ENCODE measurements around the gene RASSF5. TPM values are rescaled to one million over a fixed set of nuclear protein-coding genes. Genes with fewer than 3 reads are reported as not detected.

The RASSF5 gene
- total and polyA plus RNA-seq, 2 of the 13 experiments (the other 11 are each of a cell fraction or from before 2014, with no cell fraction given), result 0.18 to 0.40 TPM

DNA sequence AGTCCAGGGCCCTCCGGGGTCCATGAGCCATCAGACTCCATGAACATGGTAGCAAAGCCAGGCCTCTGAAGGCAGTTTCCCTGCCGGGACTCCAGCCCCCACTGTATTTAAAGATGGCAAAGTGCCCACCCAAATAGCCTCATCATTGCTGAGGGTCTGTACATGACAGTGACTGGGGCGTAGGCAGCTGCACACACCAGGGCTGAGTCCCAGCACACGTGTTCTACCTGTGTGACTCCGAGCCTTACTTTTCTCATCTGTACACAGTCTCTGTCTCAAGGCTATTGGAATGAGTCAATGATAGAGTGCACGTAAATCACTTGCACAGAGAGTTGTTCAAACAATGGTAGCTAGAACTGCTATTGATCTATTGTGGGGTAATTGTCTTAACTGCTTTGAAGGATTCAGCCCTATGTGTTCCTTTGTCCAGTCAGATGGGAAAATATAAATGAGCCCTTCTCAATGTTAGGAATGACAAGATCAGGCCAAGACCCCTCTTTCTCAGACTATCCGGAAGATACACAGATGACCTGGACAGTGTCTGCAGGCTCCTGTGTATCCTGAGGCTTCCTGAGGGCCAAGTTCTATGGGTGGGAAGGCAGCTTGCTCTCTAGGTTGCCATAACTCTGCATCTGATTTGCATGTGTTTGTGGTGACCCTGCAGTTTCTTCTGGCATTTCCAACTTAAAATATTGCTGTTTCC lies 48.9 kb downstream of the RASSF5 start (continued):
- TF ChIP-seq, protein P1, sequence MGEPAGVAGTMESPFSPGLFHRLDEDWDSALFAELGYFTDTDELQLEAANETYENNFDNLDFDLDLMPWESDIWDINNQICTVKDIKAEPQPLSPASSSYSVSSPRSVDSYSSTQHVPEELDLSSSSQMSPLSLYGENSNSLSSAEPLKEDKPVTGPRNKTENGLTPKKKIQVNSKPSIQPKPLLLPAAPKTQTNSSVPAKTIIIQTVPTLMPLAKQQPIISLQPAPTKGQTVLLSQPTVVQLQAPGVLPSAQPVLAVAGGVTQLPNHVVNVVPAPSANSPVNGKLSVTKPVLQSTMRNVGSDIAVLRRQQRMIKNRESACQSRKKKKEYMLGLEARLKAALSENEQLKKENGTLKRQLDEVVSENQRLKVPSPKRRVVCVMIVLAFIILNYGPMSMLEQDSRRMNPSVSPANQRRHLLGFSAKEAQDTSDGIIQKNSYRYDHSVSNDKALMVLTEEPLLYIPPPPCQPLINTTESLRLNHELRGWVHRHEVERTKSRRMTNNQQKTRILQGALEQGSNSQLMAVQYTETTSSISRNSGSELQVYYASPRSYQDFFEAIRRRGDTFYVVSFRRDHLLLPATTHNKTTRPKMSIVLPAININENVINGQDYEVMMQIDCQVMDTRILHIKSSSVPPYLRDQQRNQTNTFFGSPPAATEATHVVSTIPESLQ (CRISPR knock-in tag; conservative IDR thresholded peaks at IDR 0.05), result no peak
- no peak for TF ChIP-seq ASH2L (IDR thresholded peaks at IDR 0.05; ENCODE audit: insufficient read length, low read depth, low read length)
- no peak for TF ChIP-seq ZBTB33 (CRISPR knock-in tag; IDR thresholded peaks at IDR 0.05)
- no peak for TF ChIP-seq ZNF256 (CRISPR knock-in tag; conservative IDR thresholded peaks at IDR 0.05)
- no peak for TF ChIP-seq IKZF1 (IDR thresholded peaks at IDR 0.05)
- TF ChIP-seq ZNF788 (CRISPR knock-in tag; IDR thresholded peaks at IDR 0.05; ENCODE audit: borderline replicate concordance), result no peak
- TF ChIP-seq MYNN (CRISPR knock-in tag; IDR thresholded peaks at IDR 0.05; ENCODE audit: low read depth), result no peak
- TF ChIP-seq, protein P2, sequence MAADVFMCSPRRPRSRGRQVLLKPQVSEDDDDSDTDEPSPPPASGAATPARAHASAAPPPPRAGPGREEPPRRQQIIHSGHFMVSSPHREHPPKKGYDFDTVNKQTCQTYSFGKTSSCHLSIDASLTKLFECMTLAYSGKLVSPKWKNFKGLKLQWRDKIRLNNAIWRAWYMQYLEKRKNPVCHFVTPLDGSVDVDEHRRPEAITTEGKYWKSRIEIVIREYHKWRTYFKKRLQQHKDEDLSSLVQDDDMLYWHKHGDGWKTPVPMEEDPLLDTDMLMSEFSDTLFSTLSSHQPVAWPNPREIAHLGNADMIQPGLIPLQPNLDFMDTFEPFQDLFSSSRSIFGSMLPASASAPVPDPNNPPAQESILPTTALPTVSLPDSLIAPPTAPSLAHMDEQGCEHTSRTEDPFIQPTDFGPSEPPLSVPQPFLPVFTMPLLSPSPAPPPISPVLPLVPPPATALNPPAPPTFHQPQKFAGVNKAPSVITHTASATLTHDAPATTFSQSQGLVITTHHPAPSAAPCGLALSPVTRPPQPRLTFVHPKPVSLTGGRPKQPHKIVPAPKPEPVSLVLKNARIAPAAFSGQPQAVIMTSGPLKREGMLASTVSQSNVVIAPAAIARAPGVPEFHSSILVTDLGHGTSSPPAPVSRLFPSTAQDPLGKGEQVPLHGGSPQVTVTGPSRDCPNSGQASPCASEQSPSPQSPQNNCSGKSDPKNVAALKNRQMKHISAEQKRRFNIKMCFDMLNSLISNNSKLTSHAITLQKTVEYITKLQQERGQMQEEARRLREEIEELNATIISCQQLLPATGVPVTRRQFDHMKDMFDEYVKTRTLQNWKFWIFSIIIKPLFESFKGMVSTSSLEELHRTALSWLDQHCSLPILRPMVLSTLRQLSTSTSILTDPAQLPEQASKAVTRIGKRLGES (CRISPR knock-in tag; IDR thresholded peaks at IDR 0.05; ENCODE audit: borderline replicate concordance), result no peak
- no peak for TF ChIP-seq TCF7L2 (IDR thresholded peaks at IDR 0.05; ENCODE audit: low read depth, low read length)
- no peak for TF ChIP-seq GLI4 (CRISPR knock-in tag; IDR thresholded peaks at IDR 0.05; ENCODE audit: borderline replicate concordance)
- no peak for TF ChIP-seq MXD4 (CRISPR knock-in tag; IDR thresholded peaks at IDR 0.05)
- TF ChIP-seq BORCS8-MEF2B (CRISPR knock-in tag; IDR thresholded peaks at IDR 0.05), result no peak
- TF ChIP-seq MAZ (IDR thresholded peaks at IDR 0.05; ENCODE audit: borderline replicate concordance, low read depth, low read length), result no peak
- no peak for TF ChIP-seq MAZ (CRISPR knock-in tag; IDR thresholded peaks at IDR 0.05; ENCODE audit: low read depth)
- TF ChIP-seq PTBP1 (IDR thresholded peaks at IDR 0.05; ENCODE audit: low read depth, low read length, poor library complexity, severe bottlenecking), result no peak
- TF ChIP-seq ZFP90 (CRISPR knock-in tag; IDR thresholded peaks at IDR 0.05; ENCODE audit: borderline replicate concordance), result no peak
- no peak; the same call in 1 of the 2 replicates for TF ChIP-seq NR2F6 (IDR thresholded peaks at IDR 0.05)
- no peak for TF ChIP-seq NR2F6 (CRISPR knock-in tag; IDR thresholded peaks at IDR 0.05)
- TF ChIP-seq ZNF382 (CRISPR knock-in tag; IDR thresholded peaks at IDR 0.05; ENCODE audit: borderline replicate concordance), result no peak
- TF ChIP-seq AGO1 (IDR thresholded peaks at IDR 0.05; ENCODE audit: low read depth, low read length, poor library complexity, severe bottlenecking), result no peak
- no peak for TF ChIP-seq LCORL (IDR thresholded peaks at IDR 0.05)
- no peak for TF ChIP-seq LCORL (CRISPR knock-in tag; IDR thresholded peaks at IDR 0.05)
- peak; percentile 66 for TF ChIP-seq RXRB (CRISPR knock-in tag; IDR thresholded peaks at IDR 0.05; ENCODE audit: borderline replicate concordance)
- no peak for TF ChIP-seq ZNF580 (CRISPR knock-in tag; IDR thresholded peaks at IDR 0.05; ENCODE audit: borderline replicate concordance, low read depth)
